Activated T-cell treated with anti-CD3 and anti-CD28 coated beads, Interleukin-2, amount 50 U/mL, for 72 hours (primary cell): ENCODE measurements around the gene FER. TPM values are rescaled to one million over a fixed set of nuclear protein-coding genes. Genes with fewer than 3 reads are reported as not detected.

ENCODE experiments used
- ATAC-seq, 2 donors: fragments of 150-1000 bp; cut with Tn5 transposase; replicated peaks in 1 of 2; 2 replicates each; pipeline ENCODE4 v1.10.0; 2021; ENCODE audit warnings: moderate library complexity in 2 of 2, mild to moderate bottlenecking in 1 of 2
- DNase-seq, 2 donors: peaks; one replicate each; pipeline ENCODE4 v3.0.0; 2021 to 2022; ENCODE audit warnings: mixed read lengths in 1 of 2
- H3K27ac Mint-ChIP-seq: one replicate; pipeline ENCODE4 v1.8.0; 2022; ENCODE audit warnings: mild to moderate bottlenecking, moderate library complexity, mixed read lengths
- H3K27me3 Mint-ChIP-seq: one replicate; pipeline ENCODE4 v1.8.0; 2022; ENCODE audit warnings: low read depth, mixed read lengths
- H3K36me3 Mint-ChIP-seq, 2 donors: one replicate each; pipeline ENCODE4 v1.8.0; 2022; ENCODE audit warnings: mixed read lengths in 2 of 2, mild to moderate bottlenecking in 1 of 2; ENCODE audit not compliant: insufficient read depth in 2 of 2
- H3K4me1 Mint-ChIP-seq: one replicate; pipeline ENCODE4 v1.8.0; 2022; ENCODE audit warnings: low read depth, mixed read lengths
- H3K4me3 Mint-ChIP-seq, 2 donors: one replicate each; pipeline ENCODE4 v1.8.0; 2022; ENCODE audit warnings: mild to moderate bottlenecking in 2 of 2, mixed read lengths in 2 of 2, moderate library complexity in 2 of 2
- H3K9me3 Mint-ChIP-seq, 2 donors: one replicate each; pipeline ENCODE4 v1.8.0; 2022; ENCODE audit warnings: mixed read lengths in 2 of 2
- total RNA-seq, 2 donors: library from RNA; stranded (reverse); gene quantifications; one replicate each; pipeline ENCODE4 v1.2.3, GENCODE V29; 2022

FER gene
- total RNA-seq, 2 donors from 2014 or later = 12.8 to 15.5 TPM

DNA sequence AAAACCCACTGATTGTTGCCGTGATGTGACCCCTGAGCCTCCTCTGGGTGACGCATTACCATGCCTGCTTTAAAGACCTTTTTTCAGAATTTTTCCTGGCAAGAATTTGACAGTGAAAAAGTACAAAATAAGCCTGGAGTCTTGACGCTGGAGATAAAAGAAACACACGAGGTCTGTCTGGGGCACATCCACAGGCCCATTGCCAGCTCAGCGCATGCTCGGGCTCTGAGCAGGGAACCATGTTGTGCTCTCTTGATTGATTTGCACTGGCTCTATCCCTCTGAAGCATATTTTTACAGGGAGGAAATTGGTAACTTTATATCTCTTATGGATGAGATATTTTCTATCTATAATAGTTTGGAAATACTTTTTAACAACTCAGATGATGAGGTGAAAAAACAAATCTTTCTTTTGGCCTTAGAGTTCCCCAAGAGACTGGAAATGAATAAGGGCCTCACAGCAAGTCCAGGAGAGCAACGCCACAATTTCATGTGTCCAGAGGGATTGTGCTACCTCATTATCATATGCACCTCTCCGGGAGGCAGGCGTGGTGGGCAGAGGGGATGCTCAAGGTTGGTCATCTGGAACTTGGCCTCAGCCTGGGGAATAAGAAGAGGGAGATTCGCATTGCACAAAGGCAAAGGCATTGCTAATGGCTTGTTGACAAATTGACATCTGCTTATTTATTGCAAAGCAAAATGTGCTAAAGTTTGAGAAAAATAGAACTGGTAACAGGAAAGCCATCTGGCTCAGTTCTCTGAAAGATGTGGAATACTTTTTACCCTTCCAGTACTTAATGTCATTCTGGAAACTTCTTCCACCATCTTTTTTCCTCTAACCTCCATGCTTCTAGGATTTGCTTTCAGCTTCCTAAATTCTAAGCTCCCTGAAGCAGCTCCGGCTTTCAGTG, 478.3 kb downstream of the FER start:
- DNase-seq (no peak), ATAC-seq (no peak)
- Mint-ChIP-seq H3K9me3 (no peaks in the 10 kb centered on the region), H3K4me1 (no peaks in the 10 kb centered on the region), H3K27me3 (peaks cover 13% of the 10 kb centered on the region), H3K27ac (no peak overlapping the region), H3K4me3 (no peak overlapping the region), H3K36me3 (no peaks in the 10 kb centered on the region)

DNA sequence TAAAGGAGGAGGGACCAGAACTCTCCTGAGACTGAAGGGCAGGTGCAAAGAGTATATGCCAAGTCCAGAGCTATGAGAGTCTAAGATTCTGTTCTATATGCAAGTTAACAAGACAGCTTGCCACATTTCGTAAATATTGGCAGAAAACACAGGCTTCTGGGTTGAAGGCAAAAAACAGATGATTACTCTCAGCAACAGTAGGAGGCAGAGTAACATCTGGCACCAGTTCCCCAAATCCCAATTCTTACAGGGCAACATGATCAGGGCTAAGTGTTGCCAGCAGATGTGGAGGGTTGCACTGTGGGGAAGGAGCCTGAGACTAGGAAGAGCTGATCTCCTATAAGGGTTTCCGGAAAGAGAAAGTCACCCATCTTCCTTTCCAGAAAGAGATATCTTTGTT, 482.7 kb downstream of the FER start:
- DNase-seq = no peak
- Mint-ChIP-seq H3K36me3 (peaks cover 3 to 5% of the 10 kb centered on the region in 2 donors), H3K27me3 (peaks cover 19% of the 10 kb centered on the region), H3K4me3 (no peak overlapping the region), H3K9me3 (peaks cover 0 to 3% of the 10 kb centered on the region in 2 donors), H3K4me1 (no peaks in the 10 kb centered on the region), H3K27ac (no peak overlapping the region)
- ATAC-seq = no peak

DNA sequence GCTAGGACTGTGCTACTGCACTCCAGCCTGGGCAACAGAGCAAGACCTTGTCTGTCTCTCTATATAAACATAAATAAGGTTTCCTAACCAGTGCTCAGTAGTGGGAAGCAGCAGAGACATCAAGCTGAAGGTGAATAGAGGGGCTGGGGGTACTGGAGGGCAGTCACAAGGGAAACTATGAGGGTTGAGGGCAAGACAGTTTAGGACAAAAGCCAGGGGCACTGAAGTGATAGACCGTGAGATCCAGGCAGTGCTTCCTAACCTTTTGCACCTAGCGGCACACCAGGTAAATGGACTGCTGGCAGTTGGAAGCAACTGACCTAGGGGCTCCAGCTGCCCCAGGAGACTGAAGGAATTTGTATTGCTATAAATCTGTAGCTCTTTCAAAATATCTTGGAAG, 483.6 kb downstream of the FER start:
- Mint-ChIP-seq H3K4me1 (no peaks in the 10 kb centered on the region), H3K27ac (no peak overlapping the region), H3K9me3 (peaks cover 4 to 5% of the 10 kb centered on the region in 2 donors), H3K4me3 (no peak overlapping the region), H3K27me3 (peaks cover 19% of the 10 kb centered on the region), H3K36me3 (peaks cover 3 to 5% of the 10 kb centered on the region in 2 donors)
- ATAC-seq (no peak), DNase-seq (no peak)

DNA sequence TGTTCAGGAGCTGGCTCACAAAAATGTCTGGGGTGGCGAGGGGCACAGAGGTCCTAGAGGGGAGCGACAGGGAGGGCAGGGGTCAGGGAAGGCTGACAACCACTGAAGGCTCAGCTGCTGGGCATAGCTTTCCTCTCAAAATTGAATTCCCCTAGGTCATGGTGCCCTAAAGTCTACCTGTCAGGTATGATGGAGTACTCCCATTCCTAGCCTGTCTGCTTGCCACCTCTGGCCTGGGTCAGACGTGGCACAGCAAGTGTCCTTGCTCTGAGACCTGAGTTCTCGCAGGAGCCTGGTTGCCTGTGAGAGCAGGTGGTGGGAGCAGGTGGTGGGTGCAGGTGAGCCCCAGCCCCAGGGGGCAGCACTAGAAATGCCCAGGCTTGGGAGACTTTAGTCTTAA, 486.7 kb downstream of the FER start:
- no peaks in the 10 kb centered on the region for H3K4me1 Mint-ChIP-seq
- no peak overlapping the region for H3K27ac Mint-ChIP-seq

DNA sequence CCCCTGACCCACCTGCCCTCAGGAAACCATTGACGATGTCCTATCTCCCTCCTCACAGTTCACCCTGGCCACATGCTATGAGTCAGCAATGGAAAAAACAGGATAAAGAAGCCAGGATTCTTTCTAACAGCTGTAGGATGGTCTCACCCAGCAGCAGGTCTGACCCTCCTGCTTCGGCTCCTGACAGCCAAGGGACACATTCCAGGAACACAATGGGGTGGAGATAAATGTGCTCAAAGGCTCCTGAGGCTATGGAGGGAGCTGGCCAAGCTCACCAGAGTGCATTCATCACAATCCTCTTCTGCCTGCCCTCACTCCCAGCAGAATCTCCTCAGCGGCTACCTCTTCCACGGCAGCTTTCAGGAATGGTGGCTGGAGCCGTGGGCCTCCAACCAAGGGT, 491.8 kb downstream of the FER start:
- Mint-ChIP-seq H3K4me3 (no peak overlapping the region), H3K27me3 (peaks cover 32% of the 10 kb centered on the region), H3K9me3 (peaks cover 5 to 8% of the 10 kb centered on the region in 2 donors), H3K4me1 (peaks cover 21% of the 10 kb centered on the region), H3K36me3 (peaks cover 5 to 7% of the 10 kb centered on the region in 2 donors), H3K27ac (no peak overlapping the region)
- no peak for ATAC-seq
- DNase-seq = no peak

More for the DNA sequence above, 486.7 kb downstream of the FER start:
- DNase-seq (no peak), ATAC-seq (no peak)
- Mint-ChIP-seq H3K4me3 (no peak overlapping the region), H3K27me3 (peaks cover 19% of the 10 kb centered on the region), H3K9me3 (peaks cover 5 to 6% of the 10 kb centered on the region in 2 donors), H3K36me3 (peaks cover 5% of the 10 kb centered on the region in 2 donors)

DNA sequence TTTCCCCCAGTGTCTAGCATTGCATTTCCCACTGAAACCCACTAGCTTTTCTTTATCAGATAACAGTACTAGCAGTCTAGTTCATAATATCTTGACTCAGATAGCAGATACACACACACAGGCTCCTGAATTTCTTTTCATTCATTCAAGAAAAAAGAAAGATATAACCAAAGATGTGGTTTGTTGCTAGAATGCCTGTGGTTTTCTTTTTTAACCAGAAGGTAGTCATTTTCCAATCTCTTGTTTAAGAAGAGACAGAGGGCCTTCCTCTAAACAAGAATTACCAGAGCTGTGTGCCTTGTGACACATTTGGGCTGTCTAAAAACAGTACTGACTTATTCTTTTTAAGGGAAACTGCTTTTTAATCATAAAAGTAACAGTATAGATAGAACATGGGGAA, 494.8 kb downstream of the FER start:
- H3K4me3 Mint-ChIP-seq = no peak overlapping the region
- DNase-seq (peak in 1 of 2 donors; percentile 7), ATAC-seq (peak; percentile 83 to 87)
- H3K9me3 Mint-ChIP-seq = peaks cover 8 to 12% of the 10 kb centered on the region in 2 donors
- H3K4me1 Mint-ChIP-seq = peaks cover 21% of the 10 kb centered on the region
- peaks cover 12 to 17% of the 10 kb centered on the region in 2 donors for H3K36me3 Mint-ChIP-seq
- H3K27ac Mint-ChIP-seq = no peak overlapping the region
- H3K27me3 Mint-ChIP-seq = peaks cover 52% of the 10 kb centered on the region

DNA sequence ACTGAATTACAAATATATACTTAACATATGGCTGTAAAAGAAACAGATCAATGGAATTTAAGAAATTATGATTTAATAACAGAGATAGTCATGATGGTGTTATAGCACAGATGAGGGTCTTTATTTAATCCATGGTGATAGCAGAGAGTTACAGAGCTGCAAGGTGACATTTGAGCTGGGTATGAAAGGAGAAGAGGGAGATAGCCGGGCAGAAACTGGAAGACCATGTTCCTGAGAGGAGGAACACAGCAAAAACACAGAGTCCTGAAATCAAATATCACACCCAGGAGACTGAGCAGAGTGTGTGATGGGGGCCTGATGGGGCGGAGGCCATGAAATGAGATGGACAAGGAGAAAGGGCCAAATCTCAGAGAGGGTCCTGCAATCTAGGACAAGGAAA, 498.7 kb downstream of the FER start:
- H3K36me3 Mint-ChIP-seq = peaks cover 12 to 17% of the 10 kb centered on the region in 2 donors
- H3K9me3 Mint-ChIP-seq = peaks cover 8 to 15% of the 10 kb centered on the region in 2 donors
- DNase-seq = no peak
- peaks cover 21% of the 10 kb centered on the region for H3K4me1 Mint-ChIP-seq
- no peak overlapping the region for H3K4me3 Mint-ChIP-seq
- no peak overlapping the region for H3K27ac Mint-ChIP-seq
- peaks cover 41% of the 10 kb centered on the region for H3K27me3 Mint-ChIP-seq
- no peak for ATAC-seq
